HG03378 (cell line): ENCODE data around the gene HS3ST3B1.
A peak's percentile ranks its signal among the peaks of the same experiment; 100 is the strongest.

Experiments
- ATAC-seq: cut with Tn5 transposase; IDR thresholded peaks from one replicate; pipeline ENCODE4 v1.9.1; 2021; ENCODE audit warnings: mild to moderate bottlenecking, moderate library complexity; ENCODE audit not compliant: unreplicated experiment

Gene HS3ST3B1

GRCh38 chr17:14302431-14303099, 1.7 kb downstream of the HS3ST3B1 start:
- peak; percentile 34 for ATAC-seq

GRCh38 chr17:14303343-14304221, 2.7 kb downstream of the HS3ST3B1 start:
- ATAC-seq: no peak

GRCh38 chr17:14304222-14304772, 3.4 kb downstream of the HS3ST3B1 start:
- no peak for ATAC-seq

- no peak for ATAC-seq
Observed at GRCh38 chr17:14304773-14305517, 4.1 kb downstream of the HS3ST3B1 start.

- no peak for ATAC-seq
Observed at GRCh38 chr17:14305785-14306496, 5.1 kb downstream of the HS3ST3B1 start.

GRCh38 chr17:14306596-14306995, 5.7 kb downstream of the HS3ST3B1 start:
- ATAC-seq: no peak

- ATAC-seq: no peak
Observed at GRCh38 chr17:14307560-14308024, 6.7 kb downstream of the HS3ST3B1 start.

GRCh38 chr17:14308636-14308964, 7.7 kb downstream of the HS3ST3B1 start:
- ATAC-seq: no peak

- ATAC-seq: no peak
Observed at GRCh38 chr17:14308965-14309879, 8.3 kb downstream of the HS3ST3B1 start.

GRCh38 chr17:14310101-14310500, 9.2 kb downstream of the HS3ST3B1 start:
- ATAC-seq: no peak

- no peak for ATAC-seq
Observed at GRCh38 chr17:14310605-14311004, 9.7 kb downstream of the HS3ST3B1 start.

- no peak for ATAC-seq
Observed at GRCh38 chr17:14311186-14311705, 10.4 kb downstream of the HS3ST3B1 start.

- ATAC-seq: no peak
Observed at GRCh38 chr17:14311981-14312380, 11.1 kb downstream of the HS3ST3B1 start.

GRCh38 chr17:14312522-14312921, 11.6 kb downstream of the HS3ST3B1 start:
- ATAC-seq: no peak

- no peak for ATAC-seq
Observed at GRCh38 chr17:14316126-14316832, 15.4 kb downstream of the HS3ST3B1 start.

GRCh38 chr17:14317383-14317782, 16.5 kb downstream of the HS3ST3B1 start:
- no peak for ATAC-seq

GRCh38 chr17:14318109-14318917, 17.4 kb downstream of the HS3ST3B1 start:
- no peak for ATAC-seq

GRCh38 chr17:14318918-14319205, 18.0 kb downstream of the HS3ST3B1 start:
- ATAC-seq: no peak
